GM12874 (cell line): ENCODE measurements around the gene LRP1B.

Experiments
- CTCF ChIP-seq: IDR thresholded peaks from 2 replicates; pipeline ENCODE4 v1.5.1; 2011; ENCODE audit warnings: low read depth, mild to moderate bottlenecking, control low read depth, low read length, moderate library complexity; ENCODE audit not compliant: insufficient read depth

Gene LRP1B

GRCh38 chr2:142008135-142008744, 122.6 kb downstream of the LRP1B start:
- TF ChIP-seq CTCF: no peak

GRCh38 chr2:141994066-141994465, 136.8 kb downstream of the LRP1B start:
- TF ChIP-seq CTCF: no peak

DNA sequence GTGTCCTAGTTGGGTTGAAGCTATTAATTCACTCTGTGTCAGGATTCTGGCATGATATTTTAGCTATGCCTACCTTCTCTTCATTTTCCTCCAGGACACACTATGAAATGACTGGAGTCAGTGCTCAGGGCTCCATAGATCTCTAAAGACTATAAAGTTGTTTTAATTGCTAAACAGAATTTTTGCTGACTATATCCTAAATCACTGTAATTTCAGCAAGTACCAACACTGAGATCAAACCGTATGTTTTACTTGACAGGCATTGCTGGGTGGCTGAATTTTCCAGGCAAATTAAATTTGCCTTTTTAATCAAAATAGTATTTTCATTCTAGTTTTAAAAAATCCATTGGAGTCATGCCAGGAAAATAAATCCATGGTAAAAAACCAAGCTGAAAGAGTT, 138.1 kb downstream of the LRP1B start:
- TF ChIP-seq CTCF: no peak

GRCh38 chr2:141968433-141968832, 162.4 kb downstream of the LRP1B start:
- TF ChIP-seq CTCF: no peak

- no peak for TF ChIP-seq CTCF
Observed at GRCh38 chr2:141967980-141968379, 162.8 kb downstream of the LRP1B start.

- no peak for TF ChIP-seq CTCF
Observed at GRCh38 chr2:141967503-141967902, 163.3 kb downstream of the LRP1B start.

DNA sequence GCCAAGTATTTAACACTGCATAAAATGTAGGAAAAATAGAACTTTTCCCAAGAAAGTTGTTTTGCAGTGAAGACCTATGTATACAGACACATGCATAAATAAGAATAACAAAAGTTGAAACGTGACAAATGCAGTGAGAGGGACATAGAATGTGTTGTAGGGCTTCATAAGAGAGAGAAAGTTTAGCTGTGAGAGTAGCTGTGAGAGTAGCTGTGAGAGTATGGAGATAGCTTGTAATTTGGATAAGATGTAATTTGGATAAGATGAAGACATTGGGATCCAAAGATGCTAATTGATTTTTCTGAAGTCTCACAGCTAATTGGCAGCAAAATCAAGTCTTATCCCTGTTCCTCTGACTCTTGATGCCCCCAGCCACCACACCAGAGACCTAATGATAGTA, 170.9 kb downstream of the LRP1B start:
- no peak for TF ChIP-seq CTCF
